GM21381 (cell line): ENCODE data around the gene PLG.
"Not testable (repeated sequence)": the region's sequence is repeated elsewhere in the genome, so short reads cannot be mapped to it uniquely, and the experiment has no call there.

Source experiments
- ATAC-seq: cut with Tn5 transposase; IDR thresholded peaks from one replicate; pipeline ENCODE4 v1.9.1; 2021; ENCODE audit warnings: mild to moderate bottlenecking, moderate library complexity; ENCODE audit not compliant: unreplicated experiment

PLG gene

GRCh38 chr6:160697826-160698225, 4.2 kb upstream of the PLG start:
- no peak for ATAC-seq

DNA sequence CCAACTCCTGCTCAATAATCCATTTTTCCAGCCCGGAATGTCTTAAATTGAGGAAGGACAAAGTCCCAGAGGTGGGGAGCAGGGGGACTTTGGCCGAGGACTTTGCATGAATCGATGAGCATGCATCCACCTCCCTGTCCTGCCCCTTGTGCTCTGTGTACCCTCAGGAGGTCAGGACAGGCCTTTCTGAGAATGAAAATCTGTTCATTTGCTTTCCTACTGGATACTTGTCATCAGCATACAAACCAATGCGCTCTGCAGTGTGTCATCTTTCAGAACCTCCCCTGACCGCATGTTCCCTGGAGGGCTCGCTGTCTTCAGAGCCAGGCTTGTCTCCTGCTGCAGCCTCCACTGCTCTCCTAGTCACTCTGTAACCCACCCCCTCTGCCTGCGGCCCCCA, 2.6 kb downstream of the PLG start:
- not testable (repeated sequence) for ATAC-seq

- not testable (repeated sequence) for ATAC-seq
Measured at GRCh38 chr6:160708993-160709392, 6.9 kb downstream of the PLG start.

- no peak for ATAC-seq
Measured at GRCh38 chr6:160714731-160715316, 12.8 kb downstream of the PLG start.

- ATAC-seq = no peak
Measured at GRCh38 chr6:160730911-160731310, 28.9 kb downstream of the PLG start.

DNA sequence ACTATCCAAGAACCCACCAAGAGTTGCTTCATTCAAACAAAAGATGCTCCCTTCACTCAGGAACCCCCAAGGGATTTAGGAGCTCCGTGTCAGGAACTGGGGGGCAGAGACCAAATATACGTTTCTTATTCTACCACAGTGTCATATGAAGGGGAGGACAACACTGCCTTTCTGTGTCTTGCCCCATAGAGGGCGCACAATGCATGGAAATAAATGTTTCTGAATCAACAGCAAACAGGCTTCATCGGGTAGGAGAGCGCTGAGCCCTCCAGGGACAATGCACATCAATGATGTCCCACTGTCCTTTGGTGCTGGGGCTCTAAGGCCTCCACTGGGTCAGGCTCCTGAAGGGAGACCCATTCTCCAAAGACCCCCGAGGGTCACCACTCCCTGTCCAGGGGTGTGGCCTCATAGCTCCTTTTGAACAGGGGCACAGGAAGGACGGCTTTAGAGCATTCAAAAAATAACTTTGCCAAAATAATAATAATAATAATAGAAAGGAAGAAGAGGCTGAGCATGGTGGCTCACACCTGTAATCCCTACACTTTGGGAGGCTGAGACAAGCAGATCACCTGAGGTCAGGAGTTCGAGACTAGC, 31.1 kb downstream of the PLG start:
- ATAC-seq = peak; percentile 84

DNA sequence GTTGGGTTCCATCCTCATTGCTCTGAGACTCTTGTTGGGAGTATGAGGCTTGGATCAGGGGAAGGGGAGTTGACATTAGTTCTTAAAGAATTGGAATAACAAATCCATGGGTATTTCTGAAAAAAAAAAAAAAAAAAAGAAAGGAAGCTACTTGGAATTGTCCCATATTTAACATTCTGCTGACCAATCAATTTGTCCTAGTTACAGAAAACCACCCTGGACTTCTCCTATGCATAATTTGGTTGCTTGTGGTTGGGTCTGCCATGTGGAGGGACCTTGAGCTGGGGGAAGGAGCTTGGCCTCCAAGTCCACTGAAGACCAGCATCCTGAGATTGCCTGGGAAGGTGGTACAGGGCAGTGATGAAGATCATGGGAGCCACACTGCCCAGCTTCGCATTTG, 32.6 kb downstream of the PLG start:
- ATAC-seq = no peak

DNA sequence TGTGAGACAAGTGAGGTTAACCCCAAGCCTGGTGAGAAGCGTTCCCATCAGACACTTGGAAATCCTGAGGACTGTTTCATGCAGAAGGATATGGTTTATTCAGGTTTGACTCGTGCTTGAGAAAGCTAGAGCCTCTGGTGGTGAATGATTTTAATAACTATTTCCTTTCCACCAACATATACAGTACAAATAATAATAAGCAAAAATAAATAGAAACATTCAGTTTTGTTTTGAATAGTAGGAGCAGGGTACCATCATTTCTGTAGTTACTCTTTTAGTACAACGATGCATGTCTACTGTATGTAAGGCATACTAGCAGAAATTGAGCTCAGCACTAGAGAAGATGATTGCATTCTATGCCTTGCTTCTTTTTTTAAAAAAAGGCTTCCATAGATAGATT, 33.5 kb downstream of the PLG start:
- peak; percentile 66 for ATAC-seq

DNA sequence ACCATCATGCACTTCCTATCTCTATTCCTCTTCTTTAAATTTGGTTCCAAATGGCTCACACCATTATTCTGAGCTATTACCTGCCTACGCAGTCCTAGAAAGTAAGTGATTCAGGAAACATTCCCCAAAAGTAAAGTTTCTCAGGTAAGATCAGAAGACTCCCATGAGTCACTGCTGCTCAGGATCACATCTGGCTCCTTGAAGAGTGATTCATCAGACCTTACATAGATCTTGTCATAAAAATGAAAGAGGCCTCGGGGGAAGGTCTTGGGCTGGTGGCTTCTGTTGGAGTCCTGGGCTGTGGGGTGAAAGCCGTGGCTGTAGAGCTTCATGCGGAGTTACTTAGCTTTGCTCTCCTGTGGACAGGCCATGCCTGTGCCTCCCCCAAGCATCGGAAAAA, 35.9 kb downstream of the PLG start:
- no peak for ATAC-seq

GRCh38 chr6:160739955-160740354, 37.9 kb downstream of the PLG start:
- no peak for ATAC-seq

DNA sequence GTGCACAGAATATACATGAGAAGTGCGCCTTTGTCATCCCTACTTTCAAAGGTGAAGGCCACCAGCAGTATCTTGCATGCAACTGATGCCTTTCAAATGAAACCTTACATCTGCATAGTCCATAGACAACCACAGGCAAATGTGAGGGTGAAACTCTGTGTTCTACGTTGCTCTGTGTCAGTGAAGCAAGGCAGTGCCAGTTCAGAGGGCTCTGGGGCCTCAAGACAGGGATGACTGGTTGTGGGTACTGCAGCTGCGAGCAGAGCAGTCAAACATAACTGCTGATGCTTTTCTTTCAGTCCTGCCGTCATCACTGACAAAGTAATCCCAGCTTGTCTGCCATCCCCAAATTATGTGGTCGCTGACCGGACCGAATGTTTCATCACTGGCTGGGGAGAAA, 39.0 kb downstream of the PLG start:
- peak; percentile 99 for ATAC-seq

GRCh38 chr6:160742090-160742489, 40.0 kb downstream of the PLG start:
- ATAC-seq = peak; percentile 41

DNA sequence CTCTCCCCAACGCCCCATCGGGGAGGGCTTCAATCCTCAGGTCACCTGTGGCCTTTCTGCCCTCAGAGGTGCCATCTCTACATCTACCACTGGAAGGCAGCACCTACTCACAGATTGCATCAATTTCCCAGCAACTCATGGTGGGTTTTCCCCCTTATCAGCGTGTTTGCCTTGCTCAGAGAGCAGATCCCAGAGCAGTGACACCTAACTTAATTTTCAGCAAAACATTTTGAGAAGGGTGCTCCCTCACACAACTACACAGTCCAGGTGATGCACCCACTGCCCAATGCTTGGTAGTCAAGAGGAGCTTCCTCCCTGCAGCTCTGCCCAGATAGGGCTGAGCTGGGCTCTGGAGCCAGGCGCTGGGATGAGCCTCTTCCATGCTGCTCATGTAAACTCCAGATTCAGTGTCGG, 48.2 kb downstream of the PLG start:
- peak; percentile 87 for ATAC-seq

GRCh38 chr6:160753211-160753610, 51.2 kb downstream of the PLG start:
- not testable (repeated sequence) for ATAC-seq

GRCh38 chr6:160755165-160755564, 53.1 kb downstream of the PLG start:
- no peak for ATAC-seq

- no peak for ATAC-seq
Measured at GRCh38 chr6:160756021-160756420, 54.0 kb downstream of the PLG start.

DNA sequence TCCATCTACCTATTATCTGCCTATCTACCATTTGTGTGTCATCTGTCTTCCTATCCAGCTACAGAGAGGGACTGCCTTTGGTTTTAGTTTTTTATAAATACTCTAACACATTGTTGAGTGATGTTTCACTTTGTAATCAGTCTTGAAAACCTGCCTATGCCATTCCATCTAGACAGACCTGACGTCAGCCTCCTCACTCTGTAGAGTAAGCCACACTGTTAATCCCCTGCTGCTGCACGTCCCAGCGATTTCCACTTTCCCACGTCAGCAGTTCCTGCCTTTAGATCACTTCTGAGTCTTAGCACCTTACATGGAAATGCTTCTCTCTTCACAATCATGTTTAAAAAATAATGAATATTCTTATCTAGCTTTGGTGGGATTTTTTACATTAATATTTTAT, 54.8 kb downstream of the PLG start:
- ATAC-seq = no peak

DNA sequence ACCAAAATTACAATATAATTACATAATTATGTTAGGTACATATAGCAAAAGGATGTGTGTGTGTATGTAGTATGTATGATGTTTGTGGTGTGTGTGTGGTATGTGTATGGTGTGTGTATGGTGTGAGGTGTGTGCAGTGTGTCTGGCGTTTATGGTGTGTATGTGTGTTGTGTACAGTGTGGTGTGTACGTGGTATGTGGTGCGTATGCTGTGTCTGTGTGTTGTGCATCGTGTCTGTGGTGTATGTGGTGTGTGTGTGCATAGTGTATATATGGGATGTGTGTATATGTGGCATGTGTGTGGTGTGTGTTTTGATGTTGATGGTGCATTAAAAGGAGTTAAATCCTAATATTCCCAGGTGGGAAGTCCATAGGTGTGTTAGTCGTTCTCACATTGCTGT, 62.8 kb downstream of the PLG start:
- no peak for ATAC-seq

GRCh38 chr6:160765412-160765811, 63.4 kb downstream of the PLG start:
- no peak for ATAC-seq

DNA sequence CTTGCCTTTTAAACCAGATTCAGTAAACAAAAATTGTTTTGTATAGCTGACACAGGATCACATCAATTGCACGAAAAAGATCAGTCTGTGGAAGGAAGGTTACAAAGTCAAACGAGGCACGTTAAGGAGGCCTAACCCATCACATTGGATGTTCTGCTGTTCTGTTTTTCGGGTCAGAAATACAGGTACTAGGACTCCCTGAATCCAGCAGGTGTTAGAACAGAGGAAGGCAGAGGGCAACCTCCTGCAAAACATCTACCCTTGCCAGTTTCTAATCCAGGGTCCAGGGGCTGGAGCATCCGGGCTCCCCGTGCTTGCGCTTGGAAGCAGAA, 64.6 kb downstream of the PLG start:
- no peak for ATAC-seq

- ATAC-seq = peak; percentile 95
Measured at GRCh38 chr6:160766989-160767646, 65.1 kb downstream of the PLG start.

DNA sequence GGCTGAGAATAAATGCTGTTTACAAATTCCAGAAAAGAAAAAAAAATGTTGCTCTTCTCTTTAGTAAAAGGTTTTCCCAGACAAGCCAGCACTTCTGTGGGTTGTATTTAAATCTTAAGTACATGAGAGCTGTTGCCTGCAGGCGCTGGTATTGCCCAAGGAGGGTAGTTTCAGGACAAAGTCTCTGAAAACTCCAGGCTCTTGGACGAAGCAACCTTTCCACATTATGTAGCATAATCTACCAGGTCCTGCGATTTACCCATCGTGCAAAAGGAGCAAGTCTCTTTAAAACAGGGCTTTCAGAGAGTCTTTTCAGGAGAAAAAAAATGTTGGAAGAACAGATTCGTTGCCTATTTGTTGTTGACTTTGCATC, 65.6 kb downstream of the PLG start:
- ATAC-seq = peak; percentile 11

- ATAC-seq = no peak
Measured at GRCh38 chr6:160768101-160768500, 66.1 kb downstream of the PLG start.
